ENCODE measurements around the gene SLC16A2. TPM values are rescaled to one million over a fixed set of nuclear protein-coding genes. Genes with fewer than 3 reads are reported as not detected.
A peak's percentile ranks its signal among the peaks of the same experiment; 100 is the strongest.

SLC16A2 gene
- total RNA-seq, 1 experiment from 2014 or later = 55.2 TPM

- Mint-ChIP-seq H3K27ac (no peak overlapping the region), H3K27me3 (ENCODE audit: low read depth) (no peaks in the 10 kb centered on the region; the same call in 1 of the 2 replicates), H3K4me3 (no peak overlapping the region), H3K9me3 (peaks cover 14% of the 10 kb centered on the region), H3K36me3 (peaks cover 16% of the 10 kb centered on the region), H3K4me1 (peaks cover 18% of the 10 kb centered on the region)
- TF ChIP-seq CREM (CRISPR knock-in tag; IDR thresholded peaks at IDR 0.05) (no peak), MYBL2 (CRISPR knock-in tag; IDR thresholded peaks at IDR 0.05) (no peak), FOXK1 (CRISPR knock-in tag; IDR thresholded peaks at IDR 0.05) (no peak), GABPB1 (CRISPR knock-in tag; IDR thresholded peaks at IDR 0.05) (no peak), ARID4B (CRISPR knock-in tag; IDR thresholded peaks at IDR 0.05; ENCODE audit: borderline replicate concordance) (no peak)
- no peak for DNase-seq (ENCODE audit: low spot score)
- ChIA-PET CTCF (interaction anchor here (1.4 kb wide), 1 partner anchor 19 kb away, joined by 4 read pairs; no protein-coding TSS in a partner anchor), POLR2A (no interaction called here)
- no peak for ATAC-seq
These were observed 90.4 kb downstream of the SLC16A2 start for GRCh38 chrX:74511704-74512103.

GRCh38 chrX:74514384-74514783 is 93.1 kb downstream of the SLC16A2 start:
- POLR2A ChIA-PET = no interaction called here
- DNase-seq (ENCODE audit: low spot score) (peak; percentile 17), ATAC-seq (no peak)

GRCh38 chrX:74515356-74515755 is 94.1 kb downstream of the SLC16A2 start:
- peaks cover 22% of the 10 kb centered on the region for H3K9me3 Mint-ChIP-seq
- POLR2A ChIA-PET = interaction anchor here (0.7 kb wide), 1 partner anchor 235 kb away, joined by 3 read pairs; no protein-coding TSS in a partner anchor
- ATAC-seq (no peak), DNase-seq (ENCODE audit: low spot score) (no peak)
- H3K36me3 Mint-ChIP-seq = peaks cover 24% of the 10 kb centered on the region
- H3K27ac Mint-ChIP-seq = no peak overlapping the region
- peaks cover 24% of the 10 kb centered on the region for H3K4me1 Mint-ChIP-seq
- H3K27me3 Mint-ChIP-seq (ENCODE audit: low read depth) = no peaks in the 10 kb centered on the region; the same call in 1 of the 2 replicates
- no peak overlapping the region for H3K4me3 Mint-ChIP-seq
- CTCF ChIA-PET = no interaction called here
- no peak for TF ChIP-seq PRDM15 (CRISPR knock-in tag; IDR thresholded peaks at IDR 0.05)
- no peak for TF ChIP-seq ZNF512 (CRISPR knock-in tag; IDR thresholded peaks at IDR 0.05; ENCODE audit: borderline replicate concordance)
- no peak for TF ChIP-seq OVOL2 (CRISPR knock-in tag; IDR thresholded peaks at IDR 0.05; ENCODE audit: borderline replicate concordance)
- no peak for TF ChIP-seq RELA (CRISPR knock-in tag; IDR thresholded peaks at IDR 0.05; ENCODE audit: borderline replicate concordance)
- TF ChIP-seq GABPB1 (CRISPR knock-in tag; IDR thresholded peaks at IDR 0.05) = no peak
- no peak for TF ChIP-seq HMGA2 (CRISPR knock-in tag; IDR thresholded peaks at IDR 0.05)
- TF ChIP-seq ELF4 (CRISPR knock-in tag; IDR thresholded peaks at IDR 0.05; ENCODE audit: low read depth) = no peak
- TF ChIP-seq USF2 (CRISPR knock-in tag; IDR thresholded peaks at IDR 0.05) = no peak
- no peak for TF ChIP-seq ZNF396 (CRISPR knock-in tag; IDR thresholded peaks at IDR 0.05; ENCODE audit: borderline replicate concordance)
- TF ChIP-seq SMAD3 (CRISPR knock-in tag; IDR thresholded peaks at IDR 0.05; ENCODE audit: borderline replicate concordance) = no peak
- TF ChIP-seq USF1 (CRISPR knock-in tag; IDR thresholded peaks at IDR 0.05) = no peak
- TF ChIP-seq FOXP1 (CRISPR knock-in tag; IDR thresholded peaks at IDR 0.05; ENCODE audit: borderline replicate concordance) = no peak
- TF ChIP-seq NFYB (CRISPR knock-in tag; conservative IDR thresholded peaks at IDR 0.05; ENCODE audit: low read depth) = no peak
- no peak for TF ChIP-seq ETV6 (CRISPR knock-in tag; IDR thresholded peaks at IDR 0.05)

More at GRCh38 chrX:74514384-74514783, 93.1 kb downstream of the SLC16A2 start:
- Mint-ChIP-seq H3K4me3 (no peak overlapping the region), H3K27ac (0 out of 2 replicates have a peak overlapping the region, but pooled peaks have one; percentile 11), H3K9me3 (peaks cover 22% of the 10 kb centered on the region), H3K36me3 (peaks cover 24% of the 10 kb centered on the region), H3K4me1 (peaks cover 24% of the 10 kb centered on the region), H3K27me3 (ENCODE audit: low read depth) (no peaks in the 10 kb centered on the region; the same call in 1 of the 2 replicates)
- no peak for TF ChIP-seq RORB (CRISPR knock-in tag; IDR thresholded peaks at IDR 0.05)
- no peak for TF ChIP-seq ELF4 (CRISPR knock-in tag; IDR thresholded peaks at IDR 0.05; ENCODE audit: low read depth)
- peak; percentile 95 for TF ChIP-seq ZNF423 (CRISPR knock-in tag; IDR thresholded peaks at IDR 0.05)
- CTCF ChIA-PET = interaction anchor here (0.9 kb wide), 1 partner anchor 22 kb away, joined by 4 read pairs; no protein-coding TSS in a partner anchor
